SK-N-MC (cell line): ENCODE measurements around the gene CDKL1.

Experiments used
- DNase-seq: peaks from one replicate; pipeline ENCODE4 v3.0.0-alpha.2; 2011; ENCODE audit warnings: low read depth, low spot score
- H3K27ac ChIP-seq: fragments of 200-600 bp; sonication (generic); 2 replicates; pipeline ENCODE4 v1.5.1; 2016; ENCODE audit warnings: mixed run types
- H3K36me3 ChIP-seq: fragments of 200-600 bp; sonication (generic); 2 replicates; pipeline ENCODE4 v1.6.1; 2017; ENCODE audit warnings: antibody characterized with exemption, low read length, mixed read lengths; ENCODE audit not compliant: insufficient read depth
- H3K4me3 ChIP-seq: fragments of 200-600 bp; sonication (generic); 2 replicates; pipeline ENCODE4 v1.5.1; 2016
- H3K9ac ChIP-seq: fragments of 200-600 bp; sonication (generic); 2 replicates; pipeline ENCODE4 v1.8.0; 2017; ENCODE audit warnings: mixed run types, mixed read lengths; ENCODE audit not compliant: insufficient read length
- H3K9me3 ChIP-seq: fragments of 200-600 bp; sonication (generic); 2 replicates; pipeline ENCODE4 v1.6.1; 2017; ENCODE audit warnings: low read depth, mild to moderate bottlenecking, antibody characterized with exemption, low read length, moderate library complexity, mixed read lengths
- EZH2 ChIP-seq: fragments of 200-600 bp; sonication (generic); IDR thresholded peaks from one replicate; pipeline ENCODE4 v1.6.1; 2017; ENCODE audit warnings: antibody characterized with exemption
- FOXP2 ChIP-seq: optimal IDR thresholded peaks from 2 replicates; pipeline ENCODE3; 2011; ENCODE audit warnings: mild to moderate bottlenecking, moderate library complexity; ENCODE audit not compliant: insufficient read depth; ENCODE audit errors: extremely low read length, control extremely low read depth
- POLR2AphosphoS5 ChIP-seq: IDR thresholded peaks from 2 replicates; pipeline ENCODE4 v1.6.1; 2012; ENCODE audit warnings: mild to moderate bottlenecking, low read depth, low read length, borderline replicate concordance

The CDKL1 gene

GRCh38 chr14:50397390-50398188 lies 908 bp upstream of the CDKL1 start:
- Histone ChIP-seq H3K9ac (peak overlapping the region; percentile 75), H3K27ac (no peak overlapping the region), H3K9me3 (no peaks in the 10 kb centered on the region), H3K4me3 (peak overlapping the region; percentile 91), H3K36me3 (no peaks in the 10 kb centered on the region)
- TF ChIP-seq POLR2AphosphoS5 (no peak), EZH2 (no peak), FOXP2 (no peak)
- DNase-seq, result no peak

- Histone ChIP-seq H3K9me3 (no peaks in the 10 kb centered on the region), H3K9ac (no peak overlapping the region), H3K36me3 (no peaks in the 10 kb centered on the region), H3K27ac (no peak overlapping the region), H3K4me3 (peak overlapping the region; percentile 91)
- TF ChIP-seq EZH2, result no peak
- TF ChIP-seq POLR2AphosphoS5, result no peak
- TF ChIP-seq FOXP2, result no peak
- no peak for DNase-seq
Measured at GRCh38 chr14:50395448-50395847, 1.2 kb downstream of the CDKL1 start.

GRCh38 chr14:50394713-50395112 lies 2.0 kb downstream of the CDKL1 start:
- H3K36me3 ChIP-seq, result no peaks in the 10 kb centered on the region
- no peaks in the 10 kb centered on the region for H3K9me3 ChIP-seq
- no peak for TF ChIP-seq POLR2AphosphoS5
- no peak for TF ChIP-seq EZH2
- no peak for TF ChIP-seq FOXP2
- no peak for DNase-seq
- H3K4me3 ChIP-seq, result no peak overlapping the region
- H3K9ac ChIP-seq, result no peak overlapping the region
- H3K27ac ChIP-seq, result no peak overlapping the region

GRCh38 chr14:50389668-50390441 lies 6.8 kb downstream of the CDKL1 start:
- H3K36me3 ChIP-seq, result no peaks in the 10 kb centered on the region
- H3K4me3 ChIP-seq, result no peak overlapping the region
- H3K9me3 ChIP-seq, result no peaks in the 10 kb centered on the region
- no peak overlapping the region for H3K9ac ChIP-seq
- no peak overlapping the region for H3K27ac ChIP-seq
- no peak for DNase-seq
- TF ChIP-seq FOXP2 (no peak), EZH2 (no peak), POLR2AphosphoS5 (no peak)

DNA sequence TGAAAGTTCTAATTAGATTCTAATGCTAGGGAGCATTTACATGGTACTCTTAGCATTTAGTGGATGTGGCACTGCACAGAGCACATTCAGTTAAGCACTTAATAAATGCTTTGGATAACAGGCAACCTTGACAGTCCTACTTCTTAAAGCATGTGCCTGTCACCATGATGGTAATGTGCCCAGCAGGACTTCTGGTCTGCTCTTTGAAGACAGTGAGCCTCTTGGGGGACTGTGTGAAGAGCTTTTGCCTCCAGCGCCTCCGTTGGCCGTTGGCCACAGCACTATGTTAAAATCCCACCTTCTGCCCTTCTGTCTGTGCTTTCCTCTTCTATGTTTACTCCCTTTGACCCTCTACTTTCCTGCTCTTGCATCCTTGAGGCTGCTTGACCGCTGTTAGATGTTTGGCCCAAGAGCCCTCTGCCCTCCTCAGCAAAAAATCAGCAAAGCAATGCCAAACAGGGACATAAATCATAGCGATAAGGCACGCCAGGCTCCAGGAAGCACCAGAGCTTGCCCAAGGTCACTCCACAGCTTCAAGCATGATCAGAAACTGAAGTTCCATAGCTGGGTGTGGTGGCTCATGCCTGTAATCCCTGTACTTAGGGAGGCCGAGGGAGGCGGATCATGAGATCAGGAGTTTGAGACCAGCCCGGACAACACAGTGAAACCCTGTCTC lies 8.3 kb downstream of the CDKL1 start:
- TF ChIP-seq FOXP2 (no peak), EZH2 (no peak), POLR2AphosphoS5 (no peak)
- DNase-seq, result no peak
- no peaks in the 10 kb centered on the region for H3K36me3 ChIP-seq
- no peaks in the 10 kb centered on the region for H3K9me3 ChIP-seq
- no peak overlapping the region for H3K27ac ChIP-seq
- H3K4me3 ChIP-seq, result no peak overlapping the region
- no peak overlapping the region for H3K9ac ChIP-seq

GRCh38 chr14:50387548-50387947 lies 9.1 kb downstream of the CDKL1 start:
- no peak overlapping the region for H3K9ac ChIP-seq
- no peaks in the 10 kb centered on the region for H3K9me3 ChIP-seq
- no peak for DNase-seq
- no peaks in the 10 kb centered on the region for H3K36me3 ChIP-seq
- TF ChIP-seq EZH2, result no peak
- H3K4me3 ChIP-seq, result no peak overlapping the region
- no peak overlapping the region for H3K27ac ChIP-seq

GRCh38 chr14:50383618-50384225 lies 13.0 kb downstream of the CDKL1 start:
- no peak overlapping the region for H3K9ac ChIP-seq
- TF ChIP-seq FOXP2 (no peak), POLR2AphosphoS5 (no peak), EZH2 (no peak)
- no peak for DNase-seq
- no peak overlapping the region for H3K4me3 ChIP-seq
- no peaks in the 10 kb centered on the region for H3K36me3 ChIP-seq
- H3K27ac ChIP-seq, result no peak overlapping the region
- H3K9me3 ChIP-seq, result no peaks in the 10 kb centered on the region

GRCh38 chr14:50381823-50382287 lies 14.8 kb downstream of the CDKL1 start:
- H3K4me3 ChIP-seq, result no peak overlapping the region
- DNase-seq, result no peak
- no peak for TF ChIP-seq POLR2AphosphoS5
- TF ChIP-seq EZH2, result no peak
- no peak for TF ChIP-seq FOXP2
- no peaks in the 10 kb centered on the region for H3K36me3 ChIP-seq
- H3K9ac ChIP-seq, result no peak overlapping the region
- no peak overlapping the region for H3K27ac ChIP-seq
- H3K9me3 ChIP-seq, result no peaks in the 10 kb centered on the region
